Smooth muscle cell (in vitro differentiated cells): ENCODE results near the gene PRC1. TPM values are rescaled to one million over a fixed set of nuclear protein-coding genes. Genes with fewer than 3 reads are reported as not detected.
"Not testable (repeated sequence)": the region's sequence is repeated elsewhere in the genome, so short reads cannot be mapped to it uniquely, and the experiment has no call there.

Experiments
- DNase-seq: peaks from one replicate; lab custom pipeline; 2025; ENCODE audit not compliant: unreplicated experiment; lab: John Stamatoyannopoulos, UW
- H2AFZ ChIP-seq: fragments of 200-600 bp; sonication (generic); 2 replicates; pipeline ENCODE4 v1.6.0; 2016; ENCODE audit warnings: antibody characterized with exemption, low read depth, mild to moderate bottlenecking
- H3F3A ChIP-seq: fragments of 200-600 bp; sonication (generic); 2 replicates; pipeline ENCODE4 v1.6.0; 2017; ENCODE audit warnings: antibody characterized with exemption, low read depth
- H3K27ac ChIP-seq: fragments of 200-600 bp; sonication (generic); 2 replicates; pipeline ENCODE4 v1.5.1; 2016; ENCODE audit warnings: low read depth, mild to moderate bottlenecking
- H3K27me3 ChIP-seq: fragments of 200-600 bp; sonication (generic); 2 replicates; pipeline ENCODE4 v1.6.1; 2016; ENCODE audit warnings: low read depth, mild to moderate bottlenecking
- H3K36me3 ChIP-seq: fragments of 200-600 bp; sonication (generic); 2 replicates; pipeline ENCODE4 v1.5.1; 2016; ENCODE audit warnings: low read depth
- H3K4me1 ChIP-seq: fragments of 200-600 bp; sonication (generic); 2 replicates; pipeline ENCODE4 v1.5.1; 2016; ENCODE audit warnings: low read depth
- H3K4me2 ChIP-seq: fragments of 200-600 bp; sonication (generic); 2 replicates; pipeline ENCODE4 v1.6.0; 2016; ENCODE audit warnings: mild to moderate bottlenecking
- H3K4me3 ChIP-seq: fragments of 200-600 bp; sonication (generic); 2 replicates; pipeline ENCODE4 v1.5.1; 2016; ENCODE audit warnings: mild to moderate bottlenecking
- H3K79me2 ChIP-seq: fragments of 200-600 bp; sonication (generic); 2 replicates; pipeline ENCODE4 v1.6.0; 2016; ENCODE audit warnings: low read depth, mild to moderate bottlenecking
- H3K9ac ChIP-seq: fragments of 200-600 bp; sonication (generic); 2 replicates; pipeline ENCODE4 v1.6.0; 2016; ENCODE audit warnings: low read depth
- H3K9me3 ChIP-seq: fragments of 200-600 bp; sonication (generic); replicated peaks from 2 replicates; pipeline ENCODE4 v1.5.1; 2016; ENCODE audit warnings: low read depth
- H4K20me1 ChIP-seq: fragments of 200-600 bp; sonication (generic); 2 replicates; pipeline ENCODE4 v1.6.0; 2016; ENCODE audit warnings: low read depth
- WGBS: methylation state at CpG from one replicate; pipeline ENCODE4 v1.1.7; 2016; ENCODE audit warnings: low lambda C conversion rate; 5-methylcytosine and 5-hydroxymethylcytosine counted together
- polyA plus RNA-seq: library from polyadenylated mRNA; unstranded; fragments of >200 nt; fragmentation: Nextera tagmentation; extraction: Ambion mirVana; gene quantifications from 2 replicates; pipeline ENCODE4 v1.2.1, GENCODE V29; 2016
- total RNA-seq: library from RNA; depleted of rRNA; stranded (reverse); fragments of >200 nt; gene quantifications from 2 replicates; pipeline ENCODE4 v1.2.3, GENCODE V29; 2014
- TF ChIP-seq, protein P1 (sequence below): fragments of 200-600 bp; sonication (generic); IDR thresholded peaks from 2 replicates; pipeline ENCODE4 v1.5.1; 2017; ENCODE audit warnings: borderline replicate concordance, mild to moderate bottlenecking, antibody characterized with exemption; ENCODE audit not compliant: insufficient read depth, poor library complexity, severe bottlenecking

Gene PRC1
- total and polyA plus RNA-seq, 2 experiments from 2014 or later: 20.4 to 32.3 TPM

GRCh38 chr15:91021516-91022074, 27.3 kb upstream of the PRC1 start:
- Histone ChIP-seq H3K4me3 (peak overlapping the region; percentile 88), H3K36me3 (no peaks in the 10 kb centered on the region), H3F3A (no peaks in the 10 kb centered on the region), H3K27me3 (no peaks in the 10 kb centered on the region), H3K9me3 (no peaks in the 10 kb centered on the region), H4K20me1 (no peaks in the 10 kb centered on the region), H3K27ac (no peak overlapping the region), H3K4me2 (peak overlapping the region; percentile 93), H3K4me1 (peaks cover 11% of the 10 kb centered on the region), H3K9ac (peak overlapping the region; percentile 72), H2AFZ (peak overlapping the region; percentile 99), H3K79me2 (peaks cover 24% of the 10 kb centered on the region)
- 31% methylated on average over 4 of the region's 4 CpGs for WGBS
- TF ChIP-seq, protein P1, sequence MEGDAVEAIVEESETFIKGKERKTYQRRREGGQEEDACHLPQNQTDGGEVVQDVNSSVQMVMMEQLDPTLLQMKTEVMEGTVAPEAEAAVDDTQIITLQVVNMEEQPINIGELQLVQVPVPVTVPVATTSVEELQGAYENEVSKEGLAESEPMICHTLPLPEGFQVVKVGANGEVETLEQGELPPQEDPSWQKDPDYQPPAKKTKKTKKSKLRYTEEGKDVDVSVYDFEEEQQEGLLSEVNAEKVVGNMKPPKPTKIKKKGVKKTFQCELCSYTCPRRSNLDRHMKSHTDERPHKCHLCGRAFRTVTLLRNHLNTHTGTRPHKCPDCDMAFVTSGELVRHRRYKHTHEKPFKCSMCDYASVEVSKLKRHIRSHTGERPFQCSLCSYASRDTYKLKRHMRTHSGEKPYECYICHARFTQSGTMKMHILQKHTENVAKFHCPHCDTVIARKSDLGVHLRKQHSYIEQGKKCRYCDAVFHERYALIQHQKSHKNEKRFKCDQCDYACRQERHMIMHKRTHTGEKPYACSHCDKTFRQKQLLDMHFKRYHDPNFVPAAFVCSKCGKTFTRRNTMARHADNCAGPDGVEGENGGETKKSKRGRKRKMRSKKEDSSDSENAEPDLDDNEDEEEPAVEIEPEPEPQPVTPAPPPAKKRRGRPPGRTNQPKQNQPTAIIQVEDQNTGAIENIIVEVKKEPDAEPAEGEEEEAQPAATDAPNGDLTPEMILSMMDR: no peak
- DNase-seq: no peak

- Histone ChIP-seq H3K9me3 (no peaks in the 10 kb centered on the region), H3F3A (no peaks in the 10 kb centered on the region), H2AFZ (no peak overlapping the region), H3K79me2 (peaks cover 24% of the 10 kb centered on the region), H4K20me1 (no peaks in the 10 kb centered on the region), H3K36me3 (no peaks in the 10 kb centered on the region), H3K27ac (no peak overlapping the region), H3K9ac (no peak overlapping the region), H3K27me3 (no peaks in the 10 kb centered on the region), H3K4me2 (no peak overlapping the region), H3K4me3 (no peak overlapping the region), H3K4me1 (peaks cover 11% of the 10 kb centered on the region)
- 93% methylated on average over 3 of the region's 3 CpGs for WGBS
- TF ChIP-seq, protein P1: no peak
- DNase-seq: no peak
Observed at GRCh38 chr15:91018158-91018557, 23.8 kb upstream of the PRC1 start.

GRCh38 chr15:91017716-91018115, 23.4 kb upstream of the PRC1 start:
- Histone ChIP-seq H3K4me1 (peaks cover 11% of the 10 kb centered on the region), H2AFZ (no peak overlapping the region), H3K4me3 (no peak overlapping the region), H3K4me2 (no peak overlapping the region), H3F3A (no peaks in the 10 kb centered on the region), H3K36me3 (no peaks in the 10 kb centered on the region), H3K27me3 (no peaks in the 10 kb centered on the region), H3K9ac (no peak overlapping the region), H3K9me3 (no peaks in the 10 kb centered on the region), H3K27ac (no peak overlapping the region), H4K20me1 (no peaks in the 10 kb centered on the region), H3K79me2 (peaks cover 24% of the 10 kb centered on the region)
- DNase-seq: no peak
- TF ChIP-seq, protein P1: no peak
- WGBS: 93% methylated on average over 5 of the region's 5 CpGs

GRCh38 chr15:91013701-91014100, 19.4 kb upstream of the PRC1 start:
- H3K9me3 ChIP-seq, H3K9ac ChIP-seq, H3K4me1 ChIP-seq, H2AFZ ChIP-seq, H3K27ac ChIP-seq, H3F3A ChIP-seq, H4K20me1 ChIP-seq, H3K4me3 ChIP-seq, H3K79me2 ChIP-seq, H3K4me2 ChIP-seq, DNase-seq, H3K36me3 ChIP-seq, H3K27me3 ChIP-seq: not testable (repeated sequence)
- 86% methylated on average over 10 of the region's 10 CpGs for WGBS
